Upper lobe of left lung (tissue), 4 donors: ENCODE data around the gene AGK.

Source experiments
- CTCF ChIP-seq, 6 experiments: fragments of 450-650 bp in 4 of 6; fragments of 200-600 bp in 2 of 6; sonication (generic) in 2 of 6; IDR thresholded peaks; one replicate each; pipeline ENCODE4 v1.5.1; 2016 to 2019; ENCODE audit warnings: antibody characterized with exemption in 6 of 6
- POLR2AphosphoS5 ChIP-seq, 2 donors: sonication (generic); formaldehyde crosslinking; IDR thresholded peaks; one replicate each; pipeline ENCODE4 v1.5.1; 2017; ENCODE audit warnings: antibody characterized with exemption in 2 of 2

GRCh38 chr7:141665208-141666035 lies 114.2 kb downstream of the AGK start:
- TF ChIP-seq CTCF (IDR thresholded peaks at IDR 0.05) (no peak), POLR2AphosphoS5 (IDR thresholded peaks at IDR 0.05) (no peak)
